GM12878 (cell line): ENCODE data around the gene CDH20. TPM values are rescaled to one million over a fixed set of nuclear protein-coding genes. Genes with fewer than 3 reads are reported as not detected.

ENCODE experiments used
- E4F1 ChIP-seq: fragments of 450-650 bp; IDR thresholded peaks from 2 replicates; pipeline ENCODE4 v1.6.1; 2018; ENCODE audit warnings: borderline replicate concordance, mild to moderate bottlenecking; ENCODE audit not compliant: partially characterized antibody
- ZBTB11 ChIP-seq: fragments of 450-650 bp; formaldehyde crosslinking; IDR thresholded peaks from 2 replicates; pipeline ENCODE4 v1.5.0; 2022; ENCODE audit warnings: mild to moderate bottlenecking, missing genetic modification characterization
- ZBTB40 ChIP-seq: fragments of 450-650 bp; IDR thresholded peaks from 2 replicates; pipeline ENCODE4 v1.6.1; 2016; ENCODE audit warnings: mild to moderate bottlenecking, moderate library complexity, borderline replicate concordance
- polyA plus RNA-seq, 11 experiments: library from polyadenylated mRNA; depleted of rRNA in 4 of 11; unstranded in 6 of 11; stranded (reverse) in 5 of 11; fragments of >200 nt; fragmentation: Nextera tagmentation in 4 of 11; fragmentation: Illumina TruSeq in 1 of 11; extraction: Ambion mirVana in 4 of 11; extraction: Trizol in 1 of 11; gene quantifications; 1 replicate in 1 of 11; 2 replicates in 10 of 11; pipeline versions ENCODE4 v1.2.1 to v1.2.3, GENCODE V29; 2011 to 2016; ENCODE audit warnings: inconsistent platforms in 2 of 11, missing spikeins in 2 of 11, low read depth in 1 of 11
- total RNA-seq, 4 experiments: library from RNA; depleted of rRNA in 3 of 4; stranded (reverse); fragments of >200 nt in 3 of 4; fragmentation: Illumina TruSeq in 1 of 4; extraction: Trizol in 1 of 4; gene quantifications; 2 replicates each; pipeline versions ENCODE4 v1.2.1 to v1.2.3, GENCODE V29; 2013 to 2021

Gene CDH20
- total and polyA plus RNA-seq, 10 of the 15 experiments (the other 5 are each of a cell fraction or from before 2014, with no cell fraction given) = not detected

- TF ChIP-seq ZBTB40 = no peak
- no peak for TF ChIP-seq ZBTB11
- TF ChIP-seq E4F1 = no peak
These were observed 238.9 kb downstream of the CDH20 start (continued) for GRCh38 chr18:61572084-61572655.
